Adrenal gland (tissue), 12 donors: ENCODE measurements around the gene GLYATL1. TPM values are rescaled to one million over a fixed set of nuclear protein-coding genes. Genes with fewer than 3 reads are reported as not detected.

Source experiments
- DNase-seq, 7 donors: peaks; one replicate each; pipeline ENCODE4 v3.0.0-alpha.2; 2019 to 2020
- H3K27ac ChIP-seq, 5 donors: fragments of 200-600 bp; sonication (generic) in 4 of 5; 1 replicate in 3 of 5; 2 replicates in 2 of 5; pipeline versions ENCODE4 v1.5.1 to v1.8.0; 2016 to 2020; ENCODE audit warnings: mild to moderate bottlenecking in 1 of 5
- H3K27me3 ChIP-seq: fragments of 200-600 bp; 2 replicates; pipeline ENCODE4 v1.8.0; 2021
- H3K36me3 ChIP-seq, 2 donors: fragments of 200-600 bp; replicated peaks in 1 of 2; 1 replicate in 1 of 2; 2 replicates in 1 of 2; pipeline versions ENCODE4 v1.5.1 to v1.8.0; 2018 to 2022
- H3K4me1 ChIP-seq, 2 donors: fragments of 200-600 bp; replicated peaks in 1 of 2; 1 replicate in 1 of 2; 2 replicates in 1 of 2; pipeline versions ENCODE4 v1.5.1 to v1.8.0; 2018 to 2021
- H3K4me3 ChIP-seq, 4 donors: fragments of 200-600 bp; sonication (generic) in 3 of 4; one replicate each; pipeline ENCODE4 v1.5.1; 2016 to 2018
- H3K9me3 ChIP-seq, 3 donors: fragments of 200-600 bp; sonication (generic) in 1 of 3; replicated peaks in 1 of 3; 1 replicate in 2 of 3; 2 replicates in 1 of 3; pipeline versions ENCODE4 v1.5.1 to v1.8.0; 2016 to 2021
- CTCF ChIP-seq, 6 experiments: fragments of 450-650 bp in 4 of 6; fragments of 200-600 bp in 2 of 6; sonication (generic) in 1 of 6; IDR thresholded peaks; 1 replicate in 5 of 6; 2 replicates in 1 of 6; pipeline versions ENCODE4 v1.5.1 to v1.8.0; 2016 to 2021; ENCODE audit warnings: antibody characterized with exemption in 6 of 6, mild to moderate bottlenecking in 2 of 6, moderate library complexity in 1 of 6
- POLR2A ChIP-seq, 2 donors: fragments of 450-650 bp; IDR thresholded peaks; one replicate each; pipeline ENCODE4 v1.6.1; 2017; ENCODE audit warnings: antibody characterized with exemption in 2 of 2, mild to moderate bottlenecking in 2 of 2, moderate library complexity in 1 of 2
- WGBS, 4 donors: extraction: QIAGEN DNeasy Blood & Tissue Kit in 2 of 4; methylation state at CpG; one replicate each; pipeline versions ENCODE4 v1.1.5 to v1.1.7; 2013 to 2017; 5-methylcytosine and 5-hydroxymethylcytosine counted together
- intact Hi-C, 2 donors: fragments of 100-400 bp; cut with DNase I; formaldehyde crosslinking; loops; one replicate each; pipeline versions ENCODE4 v1.14.1 to v1.15.0; 2022 to 2023
- polyA plus RNA-seq, 3 donors: library from polyadenylated mRNA; stranded (reverse); fragments of 200-250 nt in 2 of 3; fragments of 350-450 nt in 1 of 3; fragmentation: Illumina TruSeq in 1 of 3; extraction: RNeasy Lipid Tissue Mini Kit (QIAGEN cat#74804) in 1 of 3; gene quantifications; one replicate each; pipeline ENCODE4 v1.2.3, GENCODE V29; 2013 to 2014
- total RNA-seq, 9 donors: library from RNA; depleted of rRNA in 4 of 9; stranded (reverse); fragments of >200 nt in 4 of 9; fragments of 120-200 nt in 1 of 9; fragmentation: NEBNext Ultra II Directional in 1 of 9; extraction: Animal tissue kit (Norgen Biotek cat#: 25700) in 1 of 9; gene quantifications; one replicate each; pipeline versions ENCODE4 v1.1.0 to v1.2.4, GENCODE V29; 2013 to 2023
- donor health status: healthy with polysubstance abuse.
- donor health status: Bipolar disorder and iron deficiency.
- donor health status: DM: yes; HTN: yes; CAD: no.
- donor health status: DM: no; HTN: no; CAD: no.
- donor health status: DM: no; HTN: no; CAD: no.
- donor health status: DM: yes; HTN: yes; CAD: no.

The GLYATL1 gene
- total and polyA plus RNA-seq, 12 donors: 0.07 to 0.50 (median 0.15) TPM; not detected in 8

GRCh38 chr11:58940028-58940427 is 740 bp downstream of the GLYATL1 start:
- H3K27me3 ChIP-seq: no peaks in the 10 kb centered on the region
- no peak overlapping the region for H3K27ac ChIP-seq
- H3K4me3 ChIP-seq: no peak overlapping the region
- DNase-seq: no peak
- intact Hi-C loops: no loop called here
- TF ChIP-seq CTCF (IDR thresholded peaks at IDR 0.05) (no peak), POLR2A (IDR thresholded peaks at IDR 0.05) (no peak)
- no peaks in the 10 kb centered on the region for H3K4me1 ChIP-seq
- H3K9me3 ChIP-seq: no peaks in the 10 kb centered on the region
- WGBS, 4 donors: 58 to 96% (median 84%) methylated on average over 1 of the region's 1 CpG
- H3K36me3 ChIP-seq: no peaks in the 10 kb centered on the region

GRCh38 chr11:58941838-58942237 is 2.5 kb downstream of the GLYATL1 start:
- 91 to 100% (median 99%) methylated on average over 1 of the region's 1 CpG for WGBS, 4 donors

GRCh38 chr11:58945663-58946062 is 6.4 kb downstream of the GLYATL1 start:
- no peak overlapping the region for H3K27ac ChIP-seq
- no peak overlapping the region for H3K4me3 ChIP-seq
- no peaks in the 10 kb centered on the region for H3K36me3 ChIP-seq
- intact Hi-C loops: no loop called here
- no peak for DNase-seq
- TF ChIP-seq CTCF (IDR thresholded peaks at IDR 0.05) (no peak), POLR2A (IDR thresholded peaks at IDR 0.05) (no peak)
- H3K9me3 ChIP-seq: no peaks in the 10 kb centered on the region
- no peaks in the 10 kb centered on the region for H3K4me1 ChIP-seq
- H3K27me3 ChIP-seq: no peaks in the 10 kb centered on the region

More at GRCh38 chr11:58941838-58942237, 2.5 kb downstream of the GLYATL1 start:
- intact Hi-C loops: no loop called here
- Histone ChIP-seq H3K4me1 (no peaks in the 10 kb centered on the region), H3K9me3 (no peaks in the 10 kb centered on the region), H3K27ac (no peak overlapping the region), H3K36me3 (no peaks in the 10 kb centered on the region), H3K27me3 (no peaks in the 10 kb centered on the region), H3K4me3 (no peak overlapping the region)
- DNase-seq: no peak
- TF ChIP-seq CTCF (IDR thresholded peaks at IDR 0.05): no peak
- TF ChIP-seq POLR2A (IDR thresholded peaks at IDR 0.05): no peak

GRCh38 chr11:58949184-58949583 is 9.9 kb downstream of the GLYATL1 start:
- DNase-seq: no peak
- Histone ChIP-seq H3K4me3 (no peak overlapping the region), H3K4me1 (no peaks in the 10 kb centered on the region), H3K9me3 (no peaks in the 10 kb centered on the region), H3K27ac (no peak overlapping the region), H3K27me3 (no peaks in the 10 kb centered on the region), H3K36me3 (no peaks in the 10 kb centered on the region)
- intact Hi-C loops: no loop called here
- 67 to 80% (median 73%) methylated on average over 3 of the region's 3 CpGs for WGBS, 4 donors
- TF ChIP-seq POLR2A (IDR thresholded peaks at IDR 0.05): no peak

- 52 to 70% (median 54%) methylated on average over 5 of the region's 5 CpGs for WGBS, 4 donors
- Histone ChIP-seq H3K36me3 (no peaks in the 10 kb centered on the region), H3K9me3 (no peaks in the 10 kb centered on the region), H3K27me3 (no peaks in the 10 kb centered on the region), H3K27ac (no peak overlapping the region), H3K4me1 (no peaks in the 10 kb centered on the region), H3K4me3 (no peak overlapping the region)
- intact Hi-C loops: no loop called here
- TF ChIP-seq CTCF (IDR thresholded peaks at IDR 0.05) (no peak), POLR2A (IDR thresholded peaks at IDR 0.05) (no peak)
- DNase-seq: no peak
Observed at GRCh38 chr11:58957922-58958321, 18.6 kb downstream of the GLYATL1 start.
